Stomach (tissue), 19 donors: ENCODE data around the gene CACNB2. TPM values are rescaled to one million over a fixed set of nuclear protein-coding genes. Genes with fewer than 3 reads are reported as not detected.

Source experiments
- DNase-seq, 2 donors: peaks; one replicate each; pipeline versions ENCODE4 v3.0.0 to v3.0.0-alpha.2; 2013 to 2019
- H3K27ac ChIP-seq, 5 donors: fragments of 200-600 bp in 4 of 5; sonication (generic) in 4 of 5; one replicate each; pipeline ENCODE4 v1.5.1; 2013 to 2019; ENCODE audit warnings: mild to moderate bottlenecking in 1 of 5, moderate library complexity in 1 of 5
- H3K27me3 ChIP-seq, 3 donors: fragments of 200-600 bp; sonication (generic); one replicate each; pipeline ENCODE4 v1.5.1; 2017 to 2019; ENCODE audit warnings: mixed run types in 1 of 3
- H3K36me3 ChIP-seq, 4 donors: fragments of 200-600 bp; sonication (generic); 1 replicate in 3 of 4; 2 replicates in 1 of 4; pipeline ENCODE4 v1.5.1; 2016 to 2019
- H3K4me1 ChIP-seq, 4 donors: fragments of 200-600 bp; sonication (generic); one replicate each; pipeline ENCODE4 v1.5.1; 2016 to 2019
- H3K4me3 ChIP-seq, 4 donors: fragments of 200-600 bp; sonication (generic) in 3 of 4; one replicate each; pipeline ENCODE4 v1.5.1; 2016 to 2019; ENCODE audit warnings: mild to moderate bottlenecking in 1 of 4
- H3K9me3 ChIP-seq, 4 donors: fragments of 200-600 bp; sonication (generic); one replicate each; pipeline ENCODE4 v1.5.1; 2016 to 2019
- CTCF ChIP-seq, 7 experiments: fragments of 450-650 bp in 4 of 7; fragments of 200-600 bp in 3 of 7; sonication (generic) in 3 of 7; IDR thresholded peaks; one replicate each; pipeline ENCODE4 v1.5.1; 2016 to 2019; ENCODE audit warnings: antibody characterized with exemption in 7 of 7, control low read depth in 2 of 7, mild to moderate bottlenecking in 1 of 7
- EP300 ChIP-seq: sonication (generic); formaldehyde crosslinking; IDR thresholded peaks from one replicate; pipeline ENCODE4 v1.6.1; 2017; ENCODE audit warnings: antibody characterized with exemption
- POLR2A ChIP-seq, 4 donors: fragments of 450-650 bp; IDR thresholded peaks; one replicate each; pipeline ENCODE4 v1.6.1; 2016; ENCODE audit warnings: antibody characterized with exemption in 4 of 4, control low read depth in 2 of 4, mild to moderate bottlenecking in 1 of 4, moderate library complexity in 1 of 4
- POLR2AphosphoS5 ChIP-seq, 3 donors: sonication (generic); formaldehyde crosslinking; IDR thresholded peaks; one replicate each; pipeline ENCODE4 v1.6.1; 2016; ENCODE audit warnings: antibody characterized with exemption in 3 of 3
- WGBS, 5 donors: extraction: QIAGEN DNeasy Blood & Tissue Kit in 3 of 5; methylation state at CpG; one replicate each; pipeline versions ENCODE4 v1.1.5 to v1.1.7; 2013 to 2018; 5-methylcytosine and 5-hydroxymethylcytosine counted together
- intact Hi-C: fragments of 100-400 bp; cut with DNase I; formaldehyde crosslinking; loops from one replicate; pipeline ENCODE4 v1.15.1; 2023; ENCODE audit warnings: low total_unique reads
- long read RNA-seq, 10 donors: transcript quantifications; one replicate each; lab custom pipeline, GENCODE V29; 2026
- polyA plus RNA-seq, 3 donors: library from polyadenylated mRNA; stranded (reverse); fragments of 200-250 nt; gene quantifications; one replicate each; pipeline ENCODE4 v1.2.3, GENCODE V29; 2013
- total RNA-seq, 5 donors: library from RNA; depleted of rRNA; stranded (reverse); fragments of >200 nt; gene quantifications; one replicate each; pipeline versions ENCODE4 v1.1.0 to v1.2.3, GENCODE V29; 2014 to 2016
- donor health status: healthy with polysubstance abuse.
- donor health status: Bipolar disorder and iron deficiency.
- donor health status: healthy.

CACNB2 gene
- total RNA-seq (10 to 100 TPM; 11.7 to 42.9 (median 33.8) TPM), polyA plus RNA-seq (1 to 10 TPM in 1 of 3 donors, under 1 TPM in 2; 0.31 to 4.7 (median 0.37) TPM)
- long read RNA-seq, donor 1: 0 reads
- long read RNA-seq, donor 2: 0 reads
- long read RNA-seq, donor 3: 0 reads
- long read RNA-seq, donor 4: 0 reads
- long read RNA-seq, donor 5: 0 reads
- long read RNA-seq, donor 6, partial matches to known transcripts: 7 of 22 reads
- long read RNA-seq, donor 6, other reads (novel, unspliced or antisense): 15 of 22 reads
- long read RNA-seq, donor 7: 0 reads
- long read RNA-seq, donor 8: 0 reads
- long read RNA-seq, donor 9: 0 reads
- long read RNA-seq, donor 10: 0 reads

GRCh38 chr10:18140149-18140956 lies at the start of gene CACNB2:
TSS of gene CACNB2 (plus strand) at chr10:18140424.
- Histone ChIP-seq H3K27me3 (peaks cover 0 to 39% (median 18%) of the 10 kb centered on the region in 3 donors), H3K27ac (peak within 1 kb of the TSS; percentile 45 to 91 (median 80)), H3K9me3 (no peaks in the 10 kb centered on the region), H3K4me1 (peaks cover 0 to 36% (median 11%) of the 10 kb centered on the region in 4 donors), H3K4me3 (peak within 1 kb of the TSS; percentile 57 to 64 (median 60)), H3K36me3 (no peaks in the 10 kb centered on the region)
- WGBS, 5 donors: 1 to 10% (median 4%) methylated on average over 19 to 100 of the region's 100 CpGs
- TF ChIP-seq POLR2A (IDR thresholded peaks at IDR 0.05) (no peak), POLR2AphosphoS5 (IDR thresholded peaks at IDR 0.05) (peak; percentile 5 to 32 (median 7))
- intact Hi-C loops: no loop called here
- DNase-seq: peak in 1 of 2 donors; percentile 90

GRCh38 chr10:18094332-18094731 lies 45.9 kb upstream of the CACNB2 start:
- no peaks in the 10 kb centered on the region for H3K9me3 ChIP-seq
- H3K4me3 ChIP-seq: no peak overlapping the region
- no peak for DNase-seq
- intact Hi-C loops: no loop called here
- TF ChIP-seq POLR2A (IDR thresholded peaks at IDR 0.05) (no peak), POLR2AphosphoS5 (IDR thresholded peaks at IDR 0.05) (no peak), EP300 (no peak), CTCF (IDR thresholded peaks at IDR 0.05) (no peak)
- H3K27me3 ChIP-seq: no peaks in the 10 kb centered on the region
- WGBS, 5 donors: 57 to 76% (median 69%) methylated on average over 4 of the region's 4 CpGs
- no peaks in the 10 kb centered on the region for H3K4me1 ChIP-seq
- H3K36me3 ChIP-seq: no peaks in the 10 kb centered on the region
- no peak overlapping the region for H3K27ac ChIP-seq

GRCh38 chr10:18094793-18095192 lies 45.4 kb upstream of the CACNB2 start:
- no peaks in the 10 kb centered on the region for H3K4me1 ChIP-seq
- H3K4me3 ChIP-seq: no peak overlapping the region
- WGBS, 5 donors: 81 to 92% (median 89%) methylated on average over 2 of the region's 2 CpGs
- TF ChIP-seq CTCF (IDR thresholded peaks at IDR 0.05) (no peak), POLR2AphosphoS5 (IDR thresholded peaks at IDR 0.05) (no peak), POLR2A (IDR thresholded peaks at IDR 0.05) (no peak), EP300 (no peak)
- no peaks in the 10 kb centered on the region for H3K36me3 ChIP-seq
- DNase-seq: no peak
- H3K27me3 ChIP-seq: no peaks in the 10 kb centered on the region
- no peak overlapping the region for H3K27ac ChIP-seq
- intact Hi-C loops: no loop called here
- H3K9me3 ChIP-seq: no peaks in the 10 kb centered on the region

GRCh38 chr10:18097524-18097923 lies 42.7 kb upstream of the CACNB2 start:
- DNase-seq: no peak
- intact Hi-C loops: no loop called here
- Histone ChIP-seq H3K27me3 (no peaks in the 10 kb centered on the region), H3K9me3 (no peaks in the 10 kb centered on the region), H3K36me3 (no peaks in the 10 kb centered on the region), H3K4me3 (no peak overlapping the region), H3K4me1 (no peaks in the 10 kb centered on the region), H3K27ac (no peak overlapping the region)
- TF ChIP-seq POLR2AphosphoS5 (IDR thresholded peaks at IDR 0.05): no peak
- no peak for TF ChIP-seq POLR2A (IDR thresholded peaks at IDR 0.05)
- TF ChIP-seq CTCF (IDR thresholded peaks at IDR 0.05): no peak
- no peak for TF ChIP-seq EP300
- 53 to 70% (median 60%) methylated on average over 2 of the region's 2 CpGs for WGBS, 5 donors
